PC-9 (cell line): ENCODE measurements around the gene SGK1.

ENCODE experiments used
- CTCF ChIP-seq: fragments of 200-600 bp; sonication (generic); conservative IDR thresholded peaks from 2 replicates; pipeline ENCODE4 v1.6.1; 2017; ENCODE audit warnings: mixed run types, antibody characterized with exemption, mild to moderate bottlenecking, moderate library complexity
- EZH2 ChIP-seq: fragments of 200-600 bp; sonication (generic); IDR thresholded peaks from 2 replicates; pipeline ENCODE4 v1.8.0; 2017; ENCODE audit warnings: antibody characterized with exemption, low read depth

- TF ChIP-seq CTCF (no peak), EZH2 (no peak)
These were observed 10.0 kb downstream of the SGK1 start for GRCh38 chr6:134307870-134308269.
